GM23338 (cell line): ENCODE results near the gene TOMM6. TPM values are rescaled to one million over a fixed set of nuclear protein-coding genes. Genes with fewer than 3 reads are reported as not detected.

Experiments
- ATAC-seq: fragments of 200-7000 bp; cut with Tn5 transposase; 3 replicates; pipeline ENCODE4 v1.9.1; 2020
- DNase-seq: peaks from one replicate; pipeline ENCODE4 v3.0.0-alpha.2; 2015; ENCODE audit warnings: low spot score
- H2AFZ ChIP-seq: fragments of 200-600 bp; sonication (generic); 2 replicates; pipeline ENCODE4 v1.8.0; 2016; ENCODE audit warnings: antibody characterized with exemption, mild to moderate bottlenecking, moderate library complexity
- H3F3A ChIP-seq: fragments of 200-600 bp; sonication (generic); replicated peaks from 2 replicates; pipeline ENCODE4 v1.8.0; 2017; ENCODE audit warnings: antibody characterized with exemption, mixed run types, low read depth
- H3K27ac ChIP-seq: fragments of 200-600 bp; sonication (generic); 2 replicates; pipeline ENCODE4 v1.6.1; 2016; ENCODE audit warnings: low read depth
- H3K27me3 ChIP-seq: fragments of 200-600 bp; sonication (generic); 2 replicates; pipeline ENCODE4 v1.8.0; 2016; ENCODE audit warnings: mild to moderate bottlenecking, mixed run types, moderate library complexity; ENCODE audit not compliant: insufficient read depth
- H3K36me3 ChIP-seq: fragments of 200-600 bp; sonication (generic); 2 replicates; pipeline ENCODE4 v1.8.0; 2016; ENCODE audit warnings: mild to moderate bottlenecking; ENCODE audit not compliant: insufficient read depth
- H3K4me1 ChIP-seq: fragments of 200-600 bp; sonication (generic); 2 replicates; pipeline ENCODE4 v1.8.0; 2016; ENCODE audit warnings: mild to moderate bottlenecking, moderate library complexity; ENCODE audit not compliant: insufficient read depth
- H3K4me2 ChIP-seq: fragments of 200-600 bp; sonication (generic); 2 replicates; pipeline ENCODE4 v1.7.1; 2017; ENCODE audit warnings: mixed run types
- H3K4me3 ChIP-seq: fragments of 200-600 bp; sonication (generic); 2 replicates; pipeline ENCODE4 v1.6.1; 2016; ENCODE audit warnings: mixed run types
- H3K79me2 ChIP-seq: fragments of 200-600 bp; sonication (generic); replicated peaks from 2 replicates; pipeline ENCODE4 v1.8.0; 2017; ENCODE audit warnings: mild to moderate bottlenecking; ENCODE audit not compliant: insufficient read depth
- H3K9me2 ChIP-seq: fragments of 200-600 bp; sonication (generic); 2 replicates; pipeline ENCODE4 v1.8.0; 2017; ENCODE audit not compliant: insufficient read depth
- H4K20me1 ChIP-seq: fragments of 200-600 bp; sonication (generic); replicated peaks from 2 replicates; pipeline ENCODE4 v1.8.0; 2017; ENCODE audit warnings: mild to moderate bottlenecking; ENCODE audit not compliant: insufficient read depth
- H3K27ac Mint-ChIP-seq: 2 replicates; pipeline ENCODE4 v1.8.0; 2020; ENCODE audit warnings: inconsistent platforms, mild to moderate bottlenecking, moderate library complexity, mixed read lengths
- H3K27me3 Mint-ChIP-seq: 3 replicates; pipeline ENCODE4 v1.8.0; 2022; ENCODE audit warnings: low read depth, mild to moderate bottlenecking, moderate library complexity, mixed read lengths, inconsistent platforms; ENCODE audit not compliant: insufficient read depth, poor library complexity
- H3K36me3 Mint-ChIP-seq: 3 replicates; pipeline ENCODE4 v1.8.0; 2021; ENCODE audit warnings: low read depth, mild to moderate bottlenecking, inconsistent platforms, moderate library complexity, mixed read lengths
- H3K4me1 Mint-ChIP-seq: 3 replicates; pipeline ENCODE4 v1.8.0; 2020; ENCODE audit warnings: mild to moderate bottlenecking, inconsistent platforms, mixed read lengths
- H3K4me3 Mint-ChIP-seq: 3 replicates; pipeline ENCODE4 v1.8.0; 2021; ENCODE audit warnings: moderate library complexity, mild to moderate bottlenecking, inconsistent platforms, mixed read lengths
- H3K9me3 Mint-ChIP-seq: 3 replicates; pipeline ENCODE4 v1.8.0; 2020; ENCODE audit warnings: moderate library complexity, mild to moderate bottlenecking, inconsistent platforms, mixed read lengths
- CREB1 ChIP-seq: fragments of 250-450 bp; sonication (Bioruptor Pico); IDR thresholded peaks from 2 replicates; pipeline ENCODE4 v1.5.0; 2020; ENCODE audit warnings: low read depth, mild to moderate bottlenecking, moderate library complexity
- EZH2 ChIP-seq: fragments of 200-600 bp; sonication (generic); IDR thresholded peaks from one replicate; pipeline ENCODE4 v1.8.0; 2017; ENCODE audit warnings: antibody characterized with exemption, mild to moderate bottlenecking, low read depth; ENCODE audit not compliant: unreplicated experiment
- EZH2phosphoT487 ChIP-seq: fragments of 200-600 bp; sonication (generic); IDR thresholded peaks from one replicate; pipeline ENCODE4 v1.8.1; 2018; ENCODE audit warnings: antibody characterized with exemption; ENCODE audit not compliant: unreplicated experiment
- JUNB ChIP-seq: IDR thresholded peaks from one replicate; pipeline ENCODE4 v1.6.1; 2016; ENCODE audit warnings: antibody characterized with exemption; ENCODE audit not compliant: unreplicated experiment
- NANOG ChIP-seq: IDR thresholded peaks from 2 replicates; pipeline ENCODE4 v1.6.1; 2016; ENCODE audit warnings: antibody characterized with exemption, borderline replicate concordance
- POLR2AphosphoS5 ChIP-seq: IDR thresholded peaks from 2 replicates; pipeline ENCODE4 v1.6.1; 2016; ENCODE audit warnings: antibody characterized with exemption, low read depth
- REST ChIP-seq: IDR thresholded peaks from one replicate; pipeline ENCODE4 v1.6.1; 2018; ENCODE audit warnings: antibody characterized with exemption; ENCODE audit not compliant: unreplicated experiment
- STAT1 ChIP-seq: IDR thresholded peaks from one replicate; pipeline ENCODE4 v1.6.1; 2016; ENCODE audit warnings: antibody characterized with exemption; ENCODE audit not compliant: unreplicated experiment
- ZNF114 ChIP-seq: fragments of 250-450 bp; sonication (Bioruptor Pico); IDR thresholded peaks from 2 replicates; pipeline ENCODE4 v1.5.0; 2020; ENCODE audit warnings: mild to moderate bottlenecking, moderate library complexity
- ZNF331 ChIP-seq: fragments of 250-450 bp; sonication (Bioruptor Pico); IDR thresholded peaks from 2 replicates; pipeline ENCODE4 v1.5.0; 2020; ENCODE audit warnings: low read depth, mild to moderate bottlenecking, moderate library complexity
- polyA plus RNA-seq: library from polyadenylated mRNA; unstranded; fragments of >200 nt; fragmentation: Nextera tagmentation; extraction: Ambion mirVana; gene quantifications from 2 replicates; pipeline ENCODE4 v1.2.1, GENCODE V29; 2016
- total RNA-seq: library from RNA; depleted of rRNA; stranded (reverse); fragments of >200 nt; shearing (Covaris generic); gene quantifications from 2 replicates; pipeline ENCODE4 v1.2.3, GENCODE V29; 2014
- TF ChIP-seq, protein P1 (sequence below): IDR thresholded peaks from 2 replicates; pipeline ENCODE4 v1.6.1; 2016; ENCODE audit warnings: antibody characterized with exemption
- TF ChIP-seq, protein P2 (sequence below), 2 experiments: fragments of 200-600 bp in 1 of 2; sonication (generic) in 1 of 2; conservative IDR thresholded peaks; 2 replicates each; pipeline versions ENCODE4 v1.5.1 to v1.6.1; 2016 to 2017; ENCODE audit warnings: antibody characterized with exemption in 2 of 2, low read depth in 2 of 2, mild to moderate bottlenecking in 2 of 2, moderate library complexity in 1 of 2
- TF ChIP-seq, protein P3 (sequence below): fragments of 250-450 bp; sonication (Bioruptor Pico); IDR thresholded peaks from 2 replicates; pipeline ENCODE4 v1.5.0; 2020; ENCODE audit warnings: mild to moderate bottlenecking, moderate library complexity

TOMM6 gene
- total and polyA plus RNA-seq, 2 experiments from 2014 or later = 195 to 372 TPM

- no peak for ATAC-seq
- DNase-seq = no peak
- Mint-ChIP-seq H3K4me1 (no peaks in the 10 kb centered on the region), H3K4me3 (no peak overlapping the region), H3K27ac (no peak overlapping the region), H3K36me3 (no peaks in the 10 kb centered on the region; the same call in 2 of the 3 replicates), H3K9me3 (no peaks in the 10 kb centered on the region), H3K27me3 (peaks cover 5% of the 10 kb centered on the region)
- Histone ChIP-seq H3K27ac (no peak overlapping the region), H3K79me2 (no peaks in the 10 kb centered on the region), H3K4me1 (no peaks in the 10 kb centered on the region), H3K27me3 (no peaks in the 10 kb centered on the region), H2AFZ (no peak overlapping the region), H3K9me2 (no peaks in the 10 kb centered on the region), H3K4me3 (no peak overlapping the region), H3K4me2 (no peak overlapping the region), H3F3A (no peaks in the 10 kb centered on the region), H4K20me1 (peaks cover 7% of the 10 kb centered on the region; the same call in 1 of the 2 replicates), H3K36me3 (no peaks in the 10 kb centered on the region)
- TF ChIP-seq EZH2phosphoT487 (no peak), ZNF331 (CRISPR knock-in tag) (no peak), POLR2AphosphoS5 (no peak), EZH2 (no peak), ZNF114 (CRISPR knock-in tag) (no peak), REST (no peak), NANOG (no peak), JUNB (no peak), STAT1 (no peak), CREB1 (CRISPR knock-in tag) (no peak)
- TF ChIP-seq, protein P1, sequence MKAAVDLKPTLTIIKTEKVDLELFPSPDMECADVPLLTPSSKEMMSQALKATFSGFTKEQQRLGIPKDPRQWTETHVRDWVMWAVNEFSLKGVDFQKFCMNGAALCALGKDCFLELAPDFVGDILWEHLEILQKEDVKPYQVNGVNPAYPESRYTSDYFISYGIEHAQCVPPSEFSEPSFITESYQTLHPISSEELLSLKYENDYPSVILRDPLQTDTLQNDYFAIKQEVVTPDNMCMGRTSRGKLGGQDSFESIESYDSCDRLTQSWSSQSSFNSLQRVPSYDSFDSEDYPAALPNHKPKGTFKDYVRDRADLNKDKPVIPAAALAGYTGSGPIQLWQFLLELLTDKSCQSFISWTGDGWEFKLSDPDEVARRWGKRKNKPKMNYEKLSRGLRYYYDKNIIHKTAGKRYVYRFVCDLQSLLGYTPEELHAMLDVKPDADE = no peak
- TF ChIP-seq, protein P2, sequence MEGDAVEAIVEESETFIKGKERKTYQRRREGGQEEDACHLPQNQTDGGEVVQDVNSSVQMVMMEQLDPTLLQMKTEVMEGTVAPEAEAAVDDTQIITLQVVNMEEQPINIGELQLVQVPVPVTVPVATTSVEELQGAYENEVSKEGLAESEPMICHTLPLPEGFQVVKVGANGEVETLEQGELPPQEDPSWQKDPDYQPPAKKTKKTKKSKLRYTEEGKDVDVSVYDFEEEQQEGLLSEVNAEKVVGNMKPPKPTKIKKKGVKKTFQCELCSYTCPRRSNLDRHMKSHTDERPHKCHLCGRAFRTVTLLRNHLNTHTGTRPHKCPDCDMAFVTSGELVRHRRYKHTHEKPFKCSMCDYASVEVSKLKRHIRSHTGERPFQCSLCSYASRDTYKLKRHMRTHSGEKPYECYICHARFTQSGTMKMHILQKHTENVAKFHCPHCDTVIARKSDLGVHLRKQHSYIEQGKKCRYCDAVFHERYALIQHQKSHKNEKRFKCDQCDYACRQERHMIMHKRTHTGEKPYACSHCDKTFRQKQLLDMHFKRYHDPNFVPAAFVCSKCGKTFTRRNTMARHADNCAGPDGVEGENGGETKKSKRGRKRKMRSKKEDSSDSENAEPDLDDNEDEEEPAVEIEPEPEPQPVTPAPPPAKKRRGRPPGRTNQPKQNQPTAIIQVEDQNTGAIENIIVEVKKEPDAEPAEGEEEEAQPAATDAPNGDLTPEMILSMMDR (conservative IDR thresholded peaks at IDR 0.05; ENCODE audit: low read depth in 2 of 2) = no peak
- TF ChIP-seq, protein P3, sequence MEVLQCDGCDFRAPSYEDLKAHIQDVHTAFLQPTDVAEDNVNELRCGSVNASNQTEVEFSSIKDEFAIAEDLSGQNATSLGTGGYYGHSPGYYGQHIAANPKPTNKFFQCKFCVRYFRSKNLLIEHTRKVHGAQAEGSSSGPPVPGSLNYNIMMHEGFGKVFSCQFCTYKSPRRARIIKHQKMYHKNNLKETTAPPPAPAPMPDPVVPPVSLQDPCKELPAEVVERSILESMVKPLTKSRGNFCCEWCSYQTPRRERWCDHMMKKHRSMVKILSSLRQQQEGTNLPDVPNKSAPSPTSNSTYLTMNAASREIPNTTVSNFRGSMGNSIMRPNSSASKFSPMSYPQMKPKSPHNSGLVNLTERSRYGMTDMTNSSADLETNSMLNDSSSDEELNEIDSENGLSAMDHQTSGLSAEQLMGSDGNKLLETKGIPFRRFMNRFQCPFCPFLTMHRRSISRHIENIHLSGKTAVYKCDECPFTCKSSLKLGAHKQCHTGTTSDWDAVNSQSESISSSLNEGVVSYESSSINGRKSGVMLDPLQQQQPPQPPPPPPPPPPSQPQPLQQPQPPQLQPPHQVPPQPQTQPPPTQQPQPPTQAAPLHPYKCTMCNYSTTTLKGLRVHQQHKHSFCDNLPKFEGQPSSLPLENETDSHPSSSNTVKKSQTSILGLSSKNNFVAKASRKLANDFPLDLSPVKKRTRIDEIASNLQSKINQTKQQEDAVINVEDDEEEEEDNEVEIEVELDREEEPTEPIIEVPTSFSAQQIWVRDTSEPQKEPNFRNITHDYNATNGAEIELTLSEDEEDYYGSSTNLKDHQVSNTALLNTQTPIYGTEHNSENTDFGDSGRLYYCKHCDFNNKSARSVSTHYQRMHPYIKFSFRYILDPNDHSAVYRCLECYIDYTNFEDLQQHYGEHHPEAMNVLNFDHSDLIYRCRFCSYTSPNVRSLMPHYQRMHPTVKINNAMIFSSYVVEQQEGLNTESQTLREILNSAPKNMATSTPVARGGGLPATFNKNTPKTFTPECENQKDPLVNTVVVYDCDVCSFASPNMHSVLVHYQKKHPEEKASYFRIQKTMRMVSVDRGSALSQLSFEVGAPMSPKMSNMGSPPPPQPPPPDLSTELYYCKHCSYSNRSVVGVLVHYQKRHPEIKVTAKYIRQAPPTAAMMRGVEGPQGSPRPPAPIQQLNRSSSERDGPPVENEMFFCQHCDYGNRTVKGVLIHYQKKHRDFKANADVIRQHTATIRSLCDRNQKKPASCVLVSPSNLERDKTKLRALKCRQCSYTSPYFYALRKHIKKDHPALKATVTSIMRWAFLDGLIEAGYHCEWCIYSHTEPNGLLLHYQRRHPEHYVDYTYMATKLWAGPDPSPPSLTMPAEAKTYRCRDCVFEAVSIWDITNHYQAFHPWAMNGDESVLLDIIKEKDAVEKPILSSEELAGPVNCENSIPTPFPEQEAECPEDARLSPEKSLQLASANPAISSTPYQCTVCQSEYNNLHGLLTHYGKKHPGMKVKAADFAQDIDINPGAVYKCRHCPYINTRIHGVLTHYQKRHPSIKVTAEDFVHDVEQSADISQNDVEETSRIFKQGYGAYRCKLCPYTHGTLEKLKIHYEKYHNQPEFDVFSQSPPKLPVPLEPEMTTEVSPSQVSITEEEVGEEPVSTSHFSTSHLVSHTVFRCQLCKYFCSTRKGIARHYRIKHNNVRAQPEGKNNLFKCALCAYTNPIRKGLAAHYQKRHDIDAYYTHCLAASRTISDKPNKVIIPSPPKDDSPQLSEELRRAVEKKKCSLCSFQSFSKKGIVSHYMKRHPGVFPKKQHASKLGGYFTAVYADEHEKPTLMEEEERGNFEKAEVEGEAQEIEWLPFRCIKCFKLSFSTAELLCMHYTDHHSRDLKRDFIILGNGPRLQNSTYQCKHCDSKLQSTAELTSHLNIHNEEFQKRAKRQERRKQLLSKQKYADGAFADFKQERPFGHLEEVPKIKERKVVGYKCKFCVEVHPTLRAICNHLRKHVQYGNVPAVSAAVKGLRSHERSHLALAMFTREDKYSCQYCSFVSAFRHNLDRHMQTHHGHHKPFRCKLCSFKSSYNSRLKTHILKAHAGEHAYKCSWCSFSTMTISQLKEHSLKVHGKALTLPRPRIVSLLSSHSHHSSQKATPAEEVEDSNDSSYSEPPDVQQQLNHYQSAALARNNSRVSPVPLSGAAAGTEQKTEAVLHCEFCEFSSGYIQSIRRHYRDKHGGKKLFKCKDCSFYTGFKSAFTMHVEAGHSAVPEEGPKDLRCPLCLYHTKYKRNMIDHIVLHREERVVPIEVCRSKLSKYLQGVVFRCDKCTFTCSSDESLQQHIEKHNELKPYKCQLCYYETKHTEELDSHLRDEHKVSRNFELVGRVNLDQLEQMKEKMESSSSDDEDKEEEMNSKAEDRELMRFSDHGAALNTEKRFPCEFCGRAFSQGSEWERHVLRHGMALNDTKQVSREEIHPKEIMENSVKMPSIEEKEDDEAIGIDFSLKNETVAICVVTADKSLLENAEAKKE = no peak
Measured at GRCh38 chr6:41811095-41811494, 23.6 kb downstream of the TOMM6 start.
